Nephron (organoid): Measurements from ENCODE around the gene SEPTIN6.

Experiments
- H3K27ac Mint-ChIP-seq, 3 experiments: 2 replicates each; pipeline ENCODE4 v1.8.0; 2020; ENCODE audit warnings: mixed read lengths in 3 of 3, mild to moderate bottlenecking in 2 of 3, moderate library complexity in 1 of 3
- H3K27me3 Mint-ChIP-seq: 2 replicates; pipeline ENCODE4 v1.8.0; 2021; ENCODE audit warnings: low read depth, mild to moderate bottlenecking, moderate library complexity, mixed read lengths
- H3K36me3 Mint-ChIP-seq: 2 replicates; pipeline ENCODE4 v1.8.0; 2020; ENCODE audit warnings: low read depth, mixed read lengths
- H3K4me1 Mint-ChIP-seq: 2 replicates; pipeline ENCODE4 v1.8.0; 2020; ENCODE audit warnings: mixed read lengths
- H3K4me3 Mint-ChIP-seq, 3 experiments: 2 replicates each; pipeline ENCODE4 v1.8.0; 2020; ENCODE audit warnings: mild to moderate bottlenecking in 3 of 3, mixed read lengths in 3 of 3, moderate library complexity in 2 of 3
- H3K9me3 Mint-ChIP-seq: 2 replicates; pipeline ENCODE4 v1.8.0; 2020; ENCODE audit warnings: mixed read lengths
- TF ChIP-seq, protein P1 (sequence below), 3 experiments: fragments of 200-600 bp; sonication (generic); IDR thresholded peaks; one replicate each; pipeline ENCODE4 v1.5.0; 2021; ENCODE audit warnings: antibody characterized with exemption in 3 of 3; ENCODE audit not compliant: unreplicated experiment in 3 of 3

Gene SEPTIN6

DNA sequence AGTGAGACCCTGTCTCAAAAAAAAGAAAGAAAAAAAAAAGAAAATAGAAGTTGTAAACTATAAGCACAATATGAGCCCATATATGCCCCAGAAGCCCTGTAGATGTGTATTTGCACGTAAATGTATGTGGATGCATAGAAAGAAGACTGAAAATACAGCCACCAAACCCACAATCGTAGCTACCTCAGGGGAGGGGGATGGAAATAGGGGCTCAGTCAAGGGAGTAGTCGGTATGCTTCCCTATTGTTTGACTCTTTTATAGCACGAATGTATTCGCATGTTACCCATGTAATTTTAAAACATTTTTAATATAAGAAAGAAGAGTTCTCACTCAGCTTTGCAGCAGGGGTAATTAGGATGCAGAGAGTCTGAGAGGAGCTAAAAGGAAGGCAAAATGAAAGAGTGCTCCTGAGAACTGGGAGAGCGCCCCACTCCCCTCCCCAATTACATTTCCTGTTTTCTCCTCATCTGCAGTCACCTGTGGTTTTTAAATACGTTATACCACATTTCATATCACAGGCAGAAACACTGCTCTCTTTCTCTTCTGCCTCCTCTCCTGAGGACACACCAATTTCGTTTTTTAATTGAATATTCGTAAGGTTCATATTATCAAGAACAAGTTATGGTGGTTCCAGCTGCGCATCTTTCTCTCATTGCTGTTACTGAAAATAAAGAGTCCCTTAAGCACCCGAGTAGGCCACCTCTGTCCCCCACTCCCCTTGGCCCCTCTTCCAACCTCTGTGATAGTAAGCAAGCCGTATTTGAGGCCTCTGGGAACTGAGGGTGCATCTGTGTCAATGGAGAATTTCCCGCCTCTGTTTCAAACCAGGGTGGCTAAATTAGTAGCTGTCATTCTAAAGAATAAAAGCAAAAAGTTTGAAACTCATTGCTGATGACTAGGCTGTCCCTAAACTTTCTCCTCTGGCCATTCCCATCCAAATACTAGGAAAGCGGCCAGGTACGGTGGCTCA is 10.7 kb downstream of the SEPTIN6 start:
- Mint-ChIP-seq H3K4me1 (peaks cover 35% of the 10 kb centered on the region), H3K27me3 (no peaks in the 10 kb centered on the region), H3K36me3 (no peaks in the 10 kb centered on the region), H3K9me3 (peaks cover 13% of the 10 kb centered on the region), H3K4me3 (no peak overlapping the region), H3K27ac (no peak overlapping the region)
- TF ChIP-seq, protein P1, sequence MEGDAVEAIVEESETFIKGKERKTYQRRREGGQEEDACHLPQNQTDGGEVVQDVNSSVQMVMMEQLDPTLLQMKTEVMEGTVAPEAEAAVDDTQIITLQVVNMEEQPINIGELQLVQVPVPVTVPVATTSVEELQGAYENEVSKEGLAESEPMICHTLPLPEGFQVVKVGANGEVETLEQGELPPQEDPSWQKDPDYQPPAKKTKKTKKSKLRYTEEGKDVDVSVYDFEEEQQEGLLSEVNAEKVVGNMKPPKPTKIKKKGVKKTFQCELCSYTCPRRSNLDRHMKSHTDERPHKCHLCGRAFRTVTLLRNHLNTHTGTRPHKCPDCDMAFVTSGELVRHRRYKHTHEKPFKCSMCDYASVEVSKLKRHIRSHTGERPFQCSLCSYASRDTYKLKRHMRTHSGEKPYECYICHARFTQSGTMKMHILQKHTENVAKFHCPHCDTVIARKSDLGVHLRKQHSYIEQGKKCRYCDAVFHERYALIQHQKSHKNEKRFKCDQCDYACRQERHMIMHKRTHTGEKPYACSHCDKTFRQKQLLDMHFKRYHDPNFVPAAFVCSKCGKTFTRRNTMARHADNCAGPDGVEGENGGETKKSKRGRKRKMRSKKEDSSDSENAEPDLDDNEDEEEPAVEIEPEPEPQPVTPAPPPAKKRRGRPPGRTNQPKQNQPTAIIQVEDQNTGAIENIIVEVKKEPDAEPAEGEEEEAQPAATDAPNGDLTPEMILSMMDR (IDR thresholded peaks at IDR 0.05; ENCODE audit: unreplicated experiment in 3 of 3) = no peak

DNA sequence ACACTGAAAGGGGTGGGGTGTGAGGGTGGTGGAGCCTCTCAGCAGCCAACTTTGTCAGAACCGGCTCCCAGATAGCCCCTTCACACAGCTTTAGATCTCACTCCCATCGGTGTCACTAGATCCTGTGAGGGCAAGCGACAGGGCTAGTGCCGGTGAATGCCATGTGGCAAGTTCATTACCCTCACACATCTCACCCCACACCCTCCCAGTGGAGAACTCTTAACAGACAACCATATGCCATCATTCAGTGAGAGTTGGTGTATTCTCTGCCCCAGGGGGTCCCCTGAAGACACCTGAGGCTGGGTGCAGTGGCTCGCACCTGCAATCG is 15.3 kb downstream of the SEPTIN6 start:
- H3K4me1 Mint-ChIP-seq = peaks cover 20% of the 10 kb centered on the region
- H3K36me3 Mint-ChIP-seq = peaks cover under 1% of the 10 kb centered on the region
- H3K4me3 Mint-ChIP-seq = no peak overlapping the region
- H3K27me3 Mint-ChIP-seq = no peaks in the 10 kb centered on the region
- TF ChIP-seq, protein P1 (IDR thresholded peaks at IDR 0.05; ENCODE audit: unreplicated experiment in 3 of 3) = no peak
- peak overlapping the region in 1 of 3 experiments; percentile 86 for H3K27ac Mint-ChIP-seq
- peaks cover 7% of the 10 kb centered on the region for H3K9me3 Mint-ChIP-seq

DNA sequence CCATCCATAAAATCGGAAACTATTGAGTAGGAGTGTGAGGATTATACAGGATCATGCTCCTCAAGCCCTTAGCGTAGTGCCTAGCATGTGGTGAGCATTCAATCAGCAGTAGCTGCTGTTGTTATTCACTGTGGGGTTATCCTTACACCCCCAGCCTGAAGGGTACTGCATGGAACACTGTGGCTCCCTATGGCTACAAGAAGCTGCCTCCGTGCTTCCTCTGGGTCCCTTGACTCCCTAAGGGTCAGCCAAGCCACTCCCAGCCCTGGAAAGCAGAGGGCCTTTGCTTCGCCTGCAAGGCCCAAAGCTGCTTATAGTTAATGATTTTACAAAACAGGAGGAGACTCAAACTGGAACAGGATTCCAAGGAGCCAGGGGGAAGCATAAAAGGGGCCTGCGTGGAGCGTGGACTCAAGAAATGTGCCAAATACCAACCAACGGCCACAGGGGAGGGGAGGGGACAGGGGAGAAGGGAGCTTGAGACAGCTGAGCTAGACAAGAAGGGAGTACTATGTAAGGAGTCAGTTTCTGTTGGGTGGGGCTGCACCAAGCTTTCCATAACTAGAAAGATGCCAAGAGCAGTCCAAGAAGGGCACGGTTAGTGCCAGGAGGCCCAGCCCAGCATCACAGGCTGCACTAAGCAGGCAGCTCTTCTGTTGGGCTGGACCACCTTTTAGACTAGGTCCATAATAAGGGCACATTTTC is 15.9 kb downstream of the SEPTIN6 start:
- Mint-ChIP-seq H3K36me3 (peaks cover 5% of the 10 kb centered on the region), H3K4me3 (no peak overlapping the region), H3K4me1 (peaks cover 25% of the 10 kb centered on the region), H3K9me3 (peaks cover 11% of the 10 kb centered on the region), H3K27me3 (no peaks in the 10 kb centered on the region), H3K27ac (peak overlapping the region; percentile 53 to 86 (median 72))
- TF ChIP-seq, protein P1 (IDR thresholded peaks at IDR 0.05; ENCODE audit: unreplicated experiment in 3 of 3) = no peak

- Mint-ChIP-seq H3K4me1 (peaks cover 22% of the 10 kb centered on the region), H3K4me3 (no peak overlapping the region), H3K9me3 (peaks cover 3% of the 10 kb centered on the region), H3K27ac (peak overlapping the region in 1 of 3 experiments; percentile 58), H3K36me3 (peaks cover 14% of the 10 kb centered on the region), H3K27me3 (no peaks in the 10 kb centered on the region)
- TF ChIP-seq, protein P1 (IDR thresholded peaks at IDR 0.05; ENCODE audit: unreplicated experiment in 3 of 3) = no peak
These were observed 19.6 kb downstream of the SEPTIN6 start for GRCh38 chrX:119673336-119673735.

DNA sequence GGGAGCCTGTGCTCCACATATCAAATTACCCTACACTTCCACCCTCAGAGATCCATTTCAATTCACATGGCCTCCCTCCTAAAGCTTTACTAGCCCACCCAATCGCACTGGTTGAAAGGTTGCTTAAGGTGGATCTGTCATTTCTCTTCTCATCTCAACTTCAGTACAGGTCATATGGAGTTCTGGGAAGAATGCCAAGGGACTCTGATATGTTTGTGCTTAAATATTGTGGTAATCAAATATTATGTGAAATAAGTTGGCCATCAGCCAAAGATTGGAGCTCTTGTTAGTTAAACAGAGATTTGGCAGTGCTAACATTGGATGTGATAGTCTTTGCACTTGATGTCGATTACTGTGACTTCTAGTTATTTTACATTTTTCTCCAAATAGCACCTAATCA is 20.5 kb downstream of the SEPTIN6 start:
- H3K4me1 Mint-ChIP-seq = peaks cover 27% of the 10 kb centered on the region
- peaks cover 3% of the 10 kb centered on the region for H3K9me3 Mint-ChIP-seq
- no peaks in the 10 kb centered on the region for H3K27me3 Mint-ChIP-seq
- H3K27ac Mint-ChIP-seq = peak overlapping the region; percentile 26 to 40 (median 34)
- H3K4me3 Mint-ChIP-seq = no peak overlapping the region
- TF ChIP-seq, protein P1 (IDR thresholded peaks at IDR 0.05; ENCODE audit: unreplicated experiment in 3 of 3) = no peak
- H3K36me3 Mint-ChIP-seq = peaks cover 14% of the 10 kb centered on the region
